ENCODE data around the gene INPP5D.

GRCh38 chr2:233093166-233093448 is 33.0 kb downstream of the INPP5D start:
- no peak for TF ChIP-seq POLR2A (IDR thresholded peaks at IDR 0.05; ENCODE audit: low read length)
- no peak for TF ChIP-seq GATA1 (IDR thresholded peaks at IDR 0.05; ENCODE audit: low read depth, low read length)

All from erythroblast (primary cell).